HG03060 (cell line): ENCODE measurements around the gene DNAI2.

Experiments used
- ATAC-seq: cut with Tn5 transposase; IDR thresholded peaks from one replicate; pipeline ENCODE4 v1.9.1; 2021; ENCODE audit warnings: low read depth, moderate number of reproducible peaks; ENCODE audit not compliant: unreplicated experiment

The DNAI2 gene

GRCh38 chr17:74274060-74274708 is at the start of gene DNAI2:
Gene DNAI2 (plus strand): TSS chr17:74274234. CDS start chr17:74281818, 7,584 bp downstream.
- no peak for ATAC-seq

- ATAC-seq: no peak
Measured at GRCh38 chr17:74224959-74225725, 48.9 kb upstream of the DNAI2 start.

DNA sequence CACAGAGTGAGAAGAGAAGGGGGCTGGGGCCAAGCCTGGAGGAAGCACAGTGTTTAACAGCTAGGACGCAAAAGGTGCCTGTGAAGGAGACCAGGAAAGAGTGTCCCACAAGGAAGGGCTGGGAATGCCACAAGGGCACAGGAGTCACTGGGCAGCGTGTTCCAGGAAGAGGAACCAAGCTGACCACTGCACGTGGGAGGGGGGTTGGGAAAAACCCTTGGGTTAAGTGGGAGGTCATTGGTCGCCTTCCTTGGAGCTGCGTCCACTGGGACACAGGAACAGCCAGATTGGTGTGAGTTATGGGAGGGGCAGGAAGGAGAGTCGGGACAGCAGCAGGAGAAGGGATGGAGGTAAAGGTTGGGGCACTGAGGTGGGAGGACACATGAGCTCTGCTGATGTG is 47.8 kb upstream of the DNAI2 start:
- no peak for ATAC-seq

DNA sequence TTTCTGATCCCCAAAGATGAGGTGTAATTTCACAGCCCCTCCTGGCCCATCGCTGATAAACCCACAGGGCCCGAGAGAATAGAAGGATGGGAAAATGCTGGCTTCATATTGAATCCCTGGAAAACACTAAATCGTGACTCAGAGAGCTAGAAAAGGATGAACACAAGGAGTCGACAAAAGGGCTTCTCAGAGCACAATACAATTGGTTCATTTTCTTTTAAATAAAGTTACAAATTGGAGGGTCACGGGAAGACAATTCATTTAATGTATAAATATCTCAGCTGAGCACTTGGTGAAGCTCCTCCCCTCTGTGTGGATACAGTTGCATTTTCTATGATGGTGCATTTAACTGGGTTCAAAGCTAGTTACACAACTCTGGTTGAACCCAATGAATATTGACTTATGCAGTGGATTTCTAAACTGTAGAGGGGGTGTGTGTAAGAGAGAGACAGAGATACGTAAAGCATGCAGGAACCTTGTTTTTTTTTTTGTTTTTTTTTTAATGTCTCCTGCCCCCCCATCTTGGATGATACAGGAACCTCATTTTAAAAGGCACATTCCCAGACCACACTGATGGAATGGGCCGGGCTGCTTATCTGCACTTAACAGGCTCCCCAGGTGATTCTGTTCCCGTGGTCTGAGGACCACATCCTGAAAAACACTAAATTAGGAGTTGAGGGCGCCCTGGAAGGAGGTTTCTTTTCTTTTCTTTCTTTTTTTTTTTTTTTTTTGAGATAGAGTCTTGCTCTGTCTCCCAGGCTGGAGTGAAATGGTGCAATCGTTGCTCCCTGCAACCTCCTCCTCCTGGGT is 46.6 kb upstream of the DNAI2 start:
- no peak for ATAC-seq

DNA sequence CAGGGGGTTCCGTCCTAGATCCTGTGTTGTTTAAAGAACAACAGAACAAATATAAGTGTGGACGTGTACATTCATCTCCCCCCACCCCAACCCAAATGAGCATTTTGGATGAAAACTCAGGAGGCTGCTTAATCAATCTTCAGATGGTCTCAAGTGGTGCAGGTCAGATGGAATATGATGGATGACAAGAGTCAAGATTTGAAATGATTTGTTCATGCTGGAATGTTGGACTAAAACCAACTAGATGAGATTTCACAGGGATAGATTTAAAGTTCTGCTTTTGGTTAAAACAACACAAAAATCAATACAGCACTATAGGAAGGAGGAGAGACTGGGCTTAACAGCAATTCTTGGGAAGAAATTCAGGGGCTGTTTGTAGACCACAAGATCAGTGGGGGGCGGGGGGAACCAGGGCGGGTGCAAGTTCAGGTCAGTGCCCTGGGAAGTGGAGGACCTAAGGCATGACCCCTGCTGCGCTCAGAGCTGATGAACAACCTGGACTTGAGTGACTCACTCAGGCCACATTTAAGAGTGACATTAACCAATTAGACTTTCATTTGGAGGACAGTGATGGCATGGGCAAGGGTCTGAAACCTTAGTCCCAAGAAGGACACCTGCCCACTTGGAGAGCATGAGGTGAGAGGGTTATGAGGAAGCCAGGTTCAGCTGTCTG is 45.6 kb upstream of the DNAI2 start:
- no peak for ATAC-seq

- ATAC-seq: no peak
Measured at GRCh38 chr17:74230896-74231295, 43.1 kb upstream of the DNAI2 start.

DNA sequence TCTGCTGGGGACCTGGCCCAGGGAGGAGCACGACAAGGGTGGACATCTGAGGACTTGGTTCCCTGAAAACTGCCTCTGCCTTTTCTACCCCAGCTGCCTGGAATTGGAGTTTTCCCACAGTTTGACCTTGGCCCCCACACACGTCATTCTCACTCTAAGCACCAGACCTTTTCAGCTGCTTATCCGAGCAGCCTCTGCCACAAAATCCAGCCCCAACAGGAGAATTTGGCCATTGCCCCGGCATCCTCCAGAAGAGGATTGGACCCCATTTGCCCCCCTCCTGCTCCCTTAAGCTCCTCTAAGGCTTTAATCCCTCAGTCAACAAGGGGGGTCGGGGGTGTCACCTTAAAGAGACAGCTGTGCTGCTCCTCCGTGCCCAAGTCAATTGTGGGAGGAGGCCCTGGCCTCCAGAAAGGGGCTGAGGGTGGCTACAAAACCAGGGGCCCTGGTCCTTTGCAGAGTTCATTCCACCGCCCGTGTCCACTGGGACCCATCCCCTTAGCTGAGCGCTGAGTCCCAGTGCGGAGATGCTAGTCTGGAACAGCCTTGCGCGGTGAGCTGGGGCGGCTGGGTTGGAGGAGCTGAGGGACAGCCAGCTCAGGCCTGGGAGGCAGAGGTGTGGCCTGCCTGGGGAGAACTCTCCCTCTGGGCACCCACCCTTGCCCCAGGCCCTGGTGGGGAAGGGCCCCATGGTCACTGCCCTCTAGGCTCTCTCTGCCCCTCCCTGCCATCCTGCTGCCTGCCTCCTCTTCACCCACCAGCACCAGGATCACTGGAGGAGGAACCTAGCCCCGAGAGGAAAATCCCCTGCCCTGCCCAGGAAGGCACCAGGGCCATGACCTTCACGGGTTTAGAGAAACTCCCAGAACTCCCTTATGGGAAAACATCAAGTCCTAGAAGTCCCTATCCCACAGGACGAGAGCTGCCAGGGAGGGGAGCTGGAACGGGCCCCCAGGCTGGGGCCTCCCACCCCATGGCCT is 41.8 kb upstream of the DNAI2 start:
- no peak for ATAC-seq

DNA sequence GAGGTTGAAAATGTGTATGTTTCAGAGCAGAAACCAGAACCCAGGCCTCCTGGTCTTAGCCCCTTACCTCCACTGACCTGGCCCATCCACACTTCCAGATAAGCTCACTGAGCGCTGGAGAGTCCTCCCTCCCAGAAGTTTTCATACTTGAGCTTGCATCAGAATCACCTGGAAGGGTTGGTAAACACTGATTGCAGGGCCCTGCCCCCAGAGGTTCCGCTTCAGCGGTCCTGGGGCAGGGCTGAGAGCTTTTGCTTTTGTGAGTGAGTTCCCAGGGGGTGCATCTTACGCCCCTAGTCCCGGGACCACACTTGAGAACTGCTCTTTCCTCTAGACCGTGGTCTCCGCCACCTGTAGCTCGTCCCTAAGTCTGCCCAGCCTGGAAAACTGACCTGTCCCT is 40.1 kb upstream of the DNAI2 start:
- no peak for ATAC-seq

GRCh38 chr17:74234486-74234885 is 39.5 kb upstream of the DNAI2 start:
- no peak for ATAC-seq

DNA sequence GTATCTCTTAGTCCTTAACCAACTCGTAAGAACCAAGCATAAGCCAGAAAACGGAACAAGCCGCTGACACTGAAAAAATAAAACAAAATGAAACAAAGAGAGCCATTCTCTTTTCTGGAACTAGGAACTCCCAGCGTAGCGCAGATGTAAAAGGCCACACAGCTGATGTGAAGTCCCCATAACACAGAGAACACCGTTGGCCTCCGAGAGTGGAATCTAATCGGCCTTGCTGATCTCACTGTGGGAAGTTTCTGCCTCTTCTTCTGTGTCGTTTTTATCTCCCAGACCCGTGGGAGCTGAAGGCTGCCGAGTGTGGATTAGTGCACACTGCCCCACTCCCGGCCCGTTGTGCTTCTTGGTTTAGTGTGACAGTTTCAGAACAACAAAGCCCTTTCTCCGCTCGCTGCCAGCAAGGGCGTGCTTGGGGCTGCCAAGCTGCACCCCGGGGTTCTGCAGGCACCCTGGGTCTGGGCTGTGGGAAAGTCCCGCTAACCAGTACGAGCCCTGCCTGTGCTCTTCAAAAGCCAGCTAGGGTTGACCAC is 38.9 kb upstream of the DNAI2 start:
- no peak for ATAC-seq

GRCh38 chr17:74235911-74236371 is 38.1 kb upstream of the DNAI2 start:
- no peak for ATAC-seq

DNA sequence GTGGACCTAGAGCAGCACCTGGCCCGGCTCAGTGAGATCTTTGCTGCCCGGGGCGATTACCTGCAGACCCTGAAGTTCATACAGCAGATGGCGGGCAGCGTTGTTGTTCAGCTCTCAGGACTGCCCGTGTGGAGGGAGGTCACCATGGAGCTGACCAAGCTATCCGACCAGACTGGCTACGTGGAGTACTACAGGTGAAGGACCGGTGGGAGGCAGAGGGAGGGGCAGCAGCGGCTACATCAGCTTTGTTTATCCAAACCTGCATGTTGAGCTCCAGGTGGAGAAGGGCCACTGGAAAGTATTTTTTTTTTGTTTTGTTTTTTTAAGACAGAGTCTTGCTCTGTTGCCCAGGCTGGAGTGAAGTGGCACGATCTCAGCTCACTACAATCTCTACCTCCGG is 36.7 kb upstream of the DNAI2 start:
- ATAC-seq: no peak

DNA sequence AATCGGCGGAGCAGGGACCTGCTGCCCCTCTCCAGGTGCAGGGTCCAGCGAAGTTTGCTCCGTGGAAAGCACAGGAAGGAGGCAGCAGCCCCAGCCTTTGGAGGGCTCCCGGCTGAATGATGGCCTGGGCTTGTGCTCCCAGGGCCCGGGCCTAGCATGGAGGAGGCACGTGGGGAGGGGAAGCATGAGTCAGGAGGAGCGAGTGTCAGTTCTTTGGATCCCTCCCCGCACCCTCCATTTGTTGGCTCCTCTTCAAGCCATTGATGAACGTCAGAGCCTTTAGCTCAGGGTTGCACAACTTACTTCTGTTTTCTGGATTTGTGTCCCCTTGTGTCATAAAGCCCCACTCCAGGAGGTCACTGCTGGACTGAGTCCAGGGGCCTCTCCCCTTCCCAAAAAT is 34.9 kb upstream of the DNAI2 start:
- ATAC-seq: no peak

GRCh38 chr17:74240618-74241205 is 33.3 kb upstream of the DNAI2 start:
- no peak for ATAC-seq

DNA sequence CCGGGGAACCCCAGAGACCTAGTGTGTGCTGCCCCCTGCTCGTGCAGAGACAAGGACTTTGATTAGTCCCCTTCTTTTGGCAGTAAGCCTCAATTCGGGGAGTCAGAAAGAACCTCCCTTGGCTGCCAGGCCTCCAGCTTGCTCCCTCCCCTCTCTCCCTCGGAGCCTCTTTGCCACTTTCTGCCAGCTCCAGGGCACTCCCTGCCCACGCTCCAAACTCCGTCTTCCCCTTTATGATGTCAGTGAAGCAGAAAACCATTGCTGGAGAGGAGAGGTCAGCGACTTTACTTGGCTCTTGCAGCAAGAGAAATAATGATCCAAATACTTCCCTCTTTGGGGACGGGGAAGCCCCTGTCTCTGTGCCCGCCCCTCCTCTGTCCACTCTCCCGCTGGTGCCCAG is 32.6 kb upstream of the DNAI2 start:
- ATAC-seq: no peak

- no peak for ATAC-seq
Measured at GRCh38 chr17:74241847-74242246, 32.2 kb upstream of the DNAI2 start.

DNA sequence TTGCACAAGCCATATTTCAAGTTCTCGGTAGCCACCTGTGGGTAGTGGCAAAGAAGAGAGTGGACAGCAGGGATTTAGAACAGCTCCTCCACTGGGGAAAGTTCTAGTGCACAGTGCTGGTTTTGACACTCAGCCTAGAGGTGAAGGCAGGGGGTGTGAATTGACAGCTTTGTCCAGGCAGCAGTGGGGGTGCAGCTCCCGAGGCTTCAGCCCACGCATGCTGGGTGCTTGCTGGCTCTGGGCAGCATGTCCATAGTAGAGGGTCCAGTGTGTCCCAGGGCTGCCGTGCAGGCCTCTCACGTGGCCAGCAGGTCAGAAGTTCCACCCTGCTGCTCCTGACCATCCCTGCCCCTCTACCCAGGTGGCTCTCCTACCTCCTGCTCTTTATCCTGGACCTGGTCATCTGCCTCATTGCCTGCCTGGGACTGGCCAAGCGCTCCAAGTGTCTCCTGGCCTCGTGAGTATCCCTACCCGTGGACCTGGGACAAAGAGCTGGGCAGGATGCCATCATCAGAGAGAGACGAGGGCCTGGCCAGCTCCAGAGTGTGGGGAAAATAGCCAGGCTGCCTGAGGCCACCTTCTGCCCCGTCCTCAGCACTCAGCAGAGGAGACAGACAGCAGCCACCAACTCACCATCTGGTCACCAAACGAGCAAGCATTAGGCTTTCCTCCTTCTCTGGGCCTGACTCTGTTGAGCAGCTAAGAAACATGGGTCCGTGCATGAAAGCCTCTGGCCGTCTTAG is 30.9 kb upstream of the DNAI2 start:
- no peak for ATAC-seq

- ATAC-seq: no peak
Measured at GRCh38 chr17:74244128-74244527, 29.9 kb upstream of the DNAI2 start.
